Urothelium cell line (cell line): Measurements from ENCODE around the gene ELF1.

ENCODE experiments used
- DNase-seq: peaks from one replicate; pipeline ENCODE4 v3.0.0; 2011; ENCODE audit warnings: low spot score, mixed read lengths
- FAIRE-seq: peaks from 2 replicates; lab custom pipeline; 2011; peaks lifted over from hg19 to GRCh38; lab: Jason Lieb, UNC

The ELF1 gene

GRCh38 chr13:41008349-41008980, 10.7 kb downstream of the ELF1 start:
- FAIRE-seq, result no peak

GRCh38 chr13:41007744-41008128, 11.4 kb downstream of the ELF1 start:
- no peak for DNase-seq
- no peak for FAIRE-seq

More at GRCh38 chr13:41008349-41008980, 10.7 kb downstream of the ELF1 start:
- DNase-seq, result no peak

- no peak for FAIRE-seq
- no peak for DNase-seq
These were observed 12.0 kb downstream of the ELF1 start for GRCh38 chr13:41006978-41007743.

- DNase-seq (no peak), FAIRE-seq (no peak)
These were observed 12.8 kb downstream of the ELF1 start for GRCh38 chr13:41006306-41006705.

GRCh38 chr13:41005704-41006103, 13.4 kb downstream of the ELF1 start:
- DNase-seq, result no peak
- no peak for FAIRE-seq

- FAIRE-seq, result no peak
- DNase-seq, result no peak
These were observed 14.0 kb downstream of the ELF1 start for GRCh38 chr13:41004875-41005693.

GRCh38 chr13:41002606-41003005, 16.5 kb downstream of the ELF1 start:
- no peak for DNase-seq
- FAIRE-seq, result no peak

GRCh38 chr13:41001695-41002094, 17.4 kb downstream of the ELF1 start:
- DNase-seq (no peak), FAIRE-seq (no peak)

- DNase-seq (no peak), FAIRE-seq (no peak)
These were observed 19.7 kb downstream of the ELF1 start for GRCh38 chr13:40999416-40999815.

- no peak for DNase-seq
- FAIRE-seq, result no peak
These were observed 22.6 kb downstream of the ELF1 start for GRCh38 chr13:40996426-40997092.

GRCh38 chr13:40995997-40996396, 23.1 kb downstream of the ELF1 start:
- no peak for DNase-seq
- no peak for FAIRE-seq

- DNase-seq (no peak), FAIRE-seq (no peak)
These were observed 24.4 kb downstream of the ELF1 start for GRCh38 chr13:40994581-40995230.

- FAIRE-seq, result no peak
- peak; percentile 2 for DNase-seq
These were observed 25.1 kb downstream of the ELF1 start for GRCh38 chr13:40993987-40994386.

- DNase-seq (no peak), FAIRE-seq (no peak)
These were observed 26.2 kb downstream of the ELF1 start for GRCh38 chr13:40992678-40993518.

GRCh38 chr13:40987606-40988280, 31.4 kb downstream of the ELF1 start:
- FAIRE-seq (no peak), DNase-seq (no peak)

- DNase-seq (no peak), FAIRE-seq (no peak)
These were observed 32.8 kb downstream of the ELF1 start for GRCh38 chr13:40986101-40986856.

GRCh38 chr13:40985381-40986100, 33.6 kb downstream of the ELF1 start:
- FAIRE-seq (no peak), DNase-seq (no peak)
